HG02759 (cell line): ENCODE data around the gene RSPH3.

Source experiments
- ATAC-seq: cut with Tn5 transposase; IDR thresholded peaks from one replicate; pipeline ENCODE4 v1.9.1; 2021; ENCODE audit warnings: mild to moderate bottlenecking, moderate library complexity; ENCODE audit not compliant: unreplicated experiment

RSPH3 gene

GRCh38 chr6:158938811-158939254 lies 61.2 kb downstream of the RSPH3 start:
- ATAC-seq: no peak

GRCh38 chr6:158938220-158938619 lies 61.8 kb downstream of the RSPH3 start:
- ATAC-seq: no peak

GRCh38 chr6:158934157-158934556 lies 65.8 kb downstream of the RSPH3 start:
- ATAC-seq: no peak

- ATAC-seq: no peak
These were observed 66.9 kb downstream of the RSPH3 start for GRCh38 chr6:158933079-158933595.

- ATAC-seq: no peak
These were observed 71.9 kb downstream of the RSPH3 start for GRCh38 chr6:158928068-158928467.

- ATAC-seq: no peak
These were observed 73.6 kb downstream of the RSPH3 start for GRCh38 chr6:158926414-158926813.

- ATAC-seq: no peak
These were observed 75.2 kb downstream of the RSPH3 start for GRCh38 chr6:158924499-158925455.

GRCh38 chr6:158923805-158924498 lies 76.0 kb downstream of the RSPH3 start:
- ATAC-seq: no peak
